Spleen (tissue), 11 donors: Measurements from ENCODE around the gene SERPINC1. TPM values are rescaled to one million over a fixed set of nuclear protein-coding genes. Genes with fewer than 3 reads are reported as not detected.

Experiments
- DNase-seq: peaks from one replicate; pipeline ENCODE4 v3.0.0-alpha.2; 2020
- H3K27ac ChIP-seq, 8 donors: fragments of 200-600 bp; sonication (generic) in 7 of 8; 1 replicate in 4 of 8; 2 replicates in 4 of 8; pipeline versions ENCODE4 v1.5.0 to v1.8.0; 2016 to 2021; ENCODE audit warnings: inconsistent platforms in 4 of 8, mild to moderate bottlenecking in 4 of 8, moderate library complexity in 1 of 8
- H3K27me3 ChIP-seq, 7 donors: fragments of 200-600 bp; sonication (generic) in 6 of 7; replicated peaks in 1 of 7; 1 replicate in 4 of 7; 2 replicates in 3 of 7; pipeline versions ENCODE4 v1.5.0 to v1.8.0; 2016 to 2021; ENCODE audit warnings: inconsistent platforms in 3 of 7, mild to moderate bottlenecking in 1 of 7
- H3K36me3 ChIP-seq, 6 donors: fragments of 200-600 bp; sonication (generic) in 5 of 6; 1 replicate in 4 of 6; 2 replicates in 2 of 6; pipeline versions ENCODE4 v1.5.0 to v1.8.0; 2016 to 2021; ENCODE audit warnings: inconsistent platforms in 2 of 6
- H3K4me1 ChIP-seq, 6 donors: fragments of 200-600 bp; sonication (generic) in 5 of 6; 1 replicate in 3 of 6; 2 replicates in 3 of 6; pipeline versions ENCODE4 v1.5.0 to v1.8.0; 2016 to 2021; ENCODE audit warnings: inconsistent platforms in 3 of 6
- H3K4me3 ChIP-seq, 8 donors: fragments of 200-600 bp; sonication (generic) in 7 of 8; 1 replicate in 4 of 8; 2 replicates in 4 of 8; pipeline versions ENCODE4 v1.5.0 to v1.8.0; 2016 to 2021; ENCODE audit warnings: inconsistent platforms in 4 of 8, mild to moderate bottlenecking in 4 of 8, moderate library complexity in 2 of 8
- H3K9me3 ChIP-seq, 8 donors: fragments of 200-600 bp; sonication (generic) in 7 of 8; 1 replicate in 4 of 8; 2 replicates in 4 of 8; pipeline versions ENCODE4 v1.5.0 to v1.8.0; 2016 to 2021; ENCODE audit warnings: inconsistent platforms in 4 of 8
- POLR2A ChIP-seq, 3 donors: fragments of 450-650 bp; IDR thresholded peaks; one replicate each; pipeline ENCODE4 v1.5.1; 2017; ENCODE audit warnings: antibody characterized with exemption in 3 of 3, mild to moderate bottlenecking in 1 of 3
- POLR2AphosphoS5 ChIP-seq, 3 donors: sonication (generic); formaldehyde crosslinking; IDR thresholded peaks; one replicate each; pipeline ENCODE4 v1.5.1; 2017; ENCODE audit warnings: antibody characterized with exemption in 3 of 3
- WGBS, 5 donors: extraction: QIAGEN DNeasy Blood & Tissue Kit in 3 of 5; methylation state at CpG; one replicate each; pipeline versions ENCODE4 v1.1.5 to v1.1.7; 2013 to 2018; 5-methylcytosine and 5-hydroxymethylcytosine counted together
- intact Hi-C: fragments of 100-400 bp; cut with DNase I; formaldehyde crosslinking; loops from one replicate; pipeline ENCODE4 v1.15.0; 2023; ENCODE audit warnings: low total_unique reads
- polyA plus RNA-seq, 3 donors: library from polyadenylated mRNA; stranded (reverse); fragments of 200-250 nt; gene quantifications; one replicate each; pipeline ENCODE4 v1.2.1, GENCODE V29; 2013
- total RNA-seq, 7 donors: library from RNA; depleted of rRNA in 3 of 7; stranded (reverse); fragments of >200 nt in 3 of 7; fragmentation: NEBNext Ultra II Directional in 4 of 7; extraction: Animal tissue kit (Norgen Biotek cat#: 25700) in 4 of 7; gene quantifications; one replicate each; pipeline versions ENCODE4 v1.1.0 to v1.2.1, GENCODE V29; 2016 to 2021
- TF ChIP-seq, protein P1 (sequence below), 11 experiments: fragments of 200-600 bp in 7 of 11; fragments of 450-650 bp in 4 of 11; sonication (generic) in 4 of 11; IDR thresholded peaks in 8 of 11; conservative IDR thresholded peaks in 3 of 11; 1 replicate in 7 of 11; 2 replicates in 4 of 11; pipeline versions ENCODE4 v1.4.0 to v1.8.0; 2016 to 2021; ENCODE audit warnings: antibody characterized with exemption in 11 of 11, inconsistent platforms in 4 of 11, mild to moderate bottlenecking in 1 of 11
- donor health status: healthy with polysubstance abuse.
- donor health status: DM: no; HTN: no; CAD: no; lungs with moderate emphysema.
- donor health status: DM: no; HTN: no; CAD: no.
- donor health status: Bipolar disorder and iron deficiency.
- donor health status: healthy.
- donor health status: DM: no; HTN: no; CAD: no.
- donor health status: DM: yes; HTN: yes; CAD: no.

The SERPINC1 gene
- total and polyA plus RNA-seq, 10 donors, result 0.10 to 0.49 (median 0.17) TPM; not detected in 6

DNA sequence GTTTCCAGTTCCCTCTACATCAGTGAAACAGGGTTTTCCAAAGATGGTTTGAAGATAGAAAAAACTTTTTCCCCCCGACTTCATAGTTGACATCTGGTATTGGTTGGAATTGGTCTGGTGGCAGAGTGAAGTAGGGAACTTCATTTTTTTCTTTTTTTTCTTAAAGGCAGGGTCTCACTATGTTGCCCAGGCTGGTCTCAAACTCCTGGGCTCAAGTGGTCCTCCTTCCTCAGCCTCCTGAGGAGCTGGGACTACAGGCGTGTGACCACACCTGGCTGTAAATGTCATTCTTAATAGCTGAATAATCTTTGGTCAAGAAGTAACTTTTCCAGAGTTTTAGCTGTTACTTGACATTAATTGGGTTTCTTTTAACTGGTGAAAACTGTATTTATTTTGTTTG is 27.2 kb downstream of the SERPINC1 start:
- no peaks in the 10 kb centered on the region for H3K9me3 ChIP-seq
- no peak overlapping the region for H3K27ac ChIP-seq
- TF ChIP-seq POLR2A (IDR thresholded peaks at IDR 0.05), result no peak
- TF ChIP-seq, protein P1, sequence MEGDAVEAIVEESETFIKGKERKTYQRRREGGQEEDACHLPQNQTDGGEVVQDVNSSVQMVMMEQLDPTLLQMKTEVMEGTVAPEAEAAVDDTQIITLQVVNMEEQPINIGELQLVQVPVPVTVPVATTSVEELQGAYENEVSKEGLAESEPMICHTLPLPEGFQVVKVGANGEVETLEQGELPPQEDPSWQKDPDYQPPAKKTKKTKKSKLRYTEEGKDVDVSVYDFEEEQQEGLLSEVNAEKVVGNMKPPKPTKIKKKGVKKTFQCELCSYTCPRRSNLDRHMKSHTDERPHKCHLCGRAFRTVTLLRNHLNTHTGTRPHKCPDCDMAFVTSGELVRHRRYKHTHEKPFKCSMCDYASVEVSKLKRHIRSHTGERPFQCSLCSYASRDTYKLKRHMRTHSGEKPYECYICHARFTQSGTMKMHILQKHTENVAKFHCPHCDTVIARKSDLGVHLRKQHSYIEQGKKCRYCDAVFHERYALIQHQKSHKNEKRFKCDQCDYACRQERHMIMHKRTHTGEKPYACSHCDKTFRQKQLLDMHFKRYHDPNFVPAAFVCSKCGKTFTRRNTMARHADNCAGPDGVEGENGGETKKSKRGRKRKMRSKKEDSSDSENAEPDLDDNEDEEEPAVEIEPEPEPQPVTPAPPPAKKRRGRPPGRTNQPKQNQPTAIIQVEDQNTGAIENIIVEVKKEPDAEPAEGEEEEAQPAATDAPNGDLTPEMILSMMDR (IDR thresholded peaks at IDR 0.05 in 8 of 11, conservative IDR thresholded peaks at IDR 0.05 in 3 of 11), result no peak
- TF ChIP-seq POLR2AphosphoS5 (IDR thresholded peaks at IDR 0.05), result no peak
- no peak overlapping the region for H3K4me3 ChIP-seq
- intact Hi-C loops, result no loop called here
- DNase-seq, result no peak
- peaks cover 0 to 70% (median 18%) of the 10 kb centered on the region in 6 donors for H3K36me3 ChIP-seq
- WGBS, 5 donors, result 94 to 100% (median 98%) methylated on average over 2 of the region's 2 CpGs
- no peaks in the 10 kb centered on the region for H3K27me3 ChIP-seq
- peaks cover 0 to 32% (median 9%) of the 10 kb centered on the region in 6 donors for H3K4me1 ChIP-seq

DNA sequence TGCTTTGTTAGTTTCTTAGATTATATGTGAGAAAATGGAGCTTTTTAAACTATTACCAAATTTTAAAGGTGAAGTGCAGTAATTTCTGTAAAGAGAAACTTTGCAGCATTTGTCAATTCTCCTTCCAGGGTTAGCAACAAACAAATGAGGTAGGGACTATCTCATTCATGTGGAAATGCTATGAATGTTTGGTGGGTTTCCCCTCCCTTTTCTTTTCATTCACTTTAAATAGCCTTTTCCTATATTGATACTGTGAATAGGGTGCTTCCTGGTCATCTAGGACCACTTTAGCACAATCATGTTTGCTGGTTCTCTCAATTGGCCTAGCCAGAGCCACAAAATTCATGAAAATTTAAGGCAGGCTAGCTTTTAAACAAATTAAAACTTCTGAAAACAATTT is 28.4 kb downstream of the SERPINC1 start:
- no peak for DNase-seq
- Histone ChIP-seq H3K4me3 (no peak overlapping the region), H3K9me3 (no peaks in the 10 kb centered on the region), H3K27me3 (no peaks in the 10 kb centered on the region), H3K27ac (peak overlapping the region in 2 of 8 donors; percentile 11 to 27), H3K4me1 (peaks cover 0 to 32% (median 9%) of the 10 kb centered on the region in 6 donors), H3K36me3 (peaks cover 0 to 66% (median 18%) of the 10 kb centered on the region in 6 donors)
- no peak for TF ChIP-seq POLR2AphosphoS5 (IDR thresholded peaks at IDR 0.05)
- TF ChIP-seq POLR2A (IDR thresholded peaks at IDR 0.05), result no peak
- TF ChIP-seq, protein P1 (IDR thresholded peaks at IDR 0.05 in 8 of 11, conservative IDR thresholded peaks at IDR 0.05 in 3 of 11), result no peak
- intact Hi-C loops, result no loop called here

DNA sequence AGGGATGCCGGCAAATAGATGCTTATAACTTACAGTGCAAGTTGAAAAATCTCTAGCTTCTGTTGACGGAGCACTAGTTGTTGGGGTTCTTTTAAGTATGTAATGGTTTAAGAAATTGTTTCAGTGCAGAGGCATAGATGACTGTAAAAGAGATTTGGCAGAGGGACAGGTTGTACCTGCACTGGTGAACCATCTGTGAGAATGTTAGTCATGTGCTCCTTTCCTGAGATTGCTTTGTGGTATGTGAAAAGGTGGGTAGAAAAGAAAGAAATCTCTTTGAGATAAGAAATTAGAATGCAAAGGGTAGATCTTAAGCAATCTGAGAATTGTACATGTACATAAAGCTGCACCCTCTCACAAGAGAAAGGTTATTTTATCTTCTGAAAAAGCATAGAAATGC is 29.5 kb downstream of the SERPINC1 start:
- Histone ChIP-seq H3K27ac (peak overlapping the region in 3 of 8 donors; percentile 66 to 78 (median 74)), H3K27me3 (no peaks in the 10 kb centered on the region), H3K4me3 (peak overlapping the region in 1 of 8 donors; percentile 3), H3K36me3 (peaks cover 0 to 66% (median 18%) of the 10 kb centered on the region in 6 donors), H3K4me1 (peaks cover 0 to 32% (median 9%) of the 10 kb centered on the region in 6 donors), H3K9me3 (no peaks in the 10 kb centered on the region)
- intact Hi-C loops, result no loop called here
- TF ChIP-seq POLR2A (IDR thresholded peaks at IDR 0.05), result no peak
- no peak for TF ChIP-seq POLR2AphosphoS5 (IDR thresholded peaks at IDR 0.05)
- TF ChIP-seq, protein P1 (IDR thresholded peaks at IDR 0.05 in 8 of 11, conservative IDR thresholded peaks at IDR 0.05 in 3 of 11), result no peak
- WGBS, 5 donors, result 89 to 95% (median 94%) methylated on average over 2 of the region's 2 CpGs
- no peak for DNase-seq

DNA sequence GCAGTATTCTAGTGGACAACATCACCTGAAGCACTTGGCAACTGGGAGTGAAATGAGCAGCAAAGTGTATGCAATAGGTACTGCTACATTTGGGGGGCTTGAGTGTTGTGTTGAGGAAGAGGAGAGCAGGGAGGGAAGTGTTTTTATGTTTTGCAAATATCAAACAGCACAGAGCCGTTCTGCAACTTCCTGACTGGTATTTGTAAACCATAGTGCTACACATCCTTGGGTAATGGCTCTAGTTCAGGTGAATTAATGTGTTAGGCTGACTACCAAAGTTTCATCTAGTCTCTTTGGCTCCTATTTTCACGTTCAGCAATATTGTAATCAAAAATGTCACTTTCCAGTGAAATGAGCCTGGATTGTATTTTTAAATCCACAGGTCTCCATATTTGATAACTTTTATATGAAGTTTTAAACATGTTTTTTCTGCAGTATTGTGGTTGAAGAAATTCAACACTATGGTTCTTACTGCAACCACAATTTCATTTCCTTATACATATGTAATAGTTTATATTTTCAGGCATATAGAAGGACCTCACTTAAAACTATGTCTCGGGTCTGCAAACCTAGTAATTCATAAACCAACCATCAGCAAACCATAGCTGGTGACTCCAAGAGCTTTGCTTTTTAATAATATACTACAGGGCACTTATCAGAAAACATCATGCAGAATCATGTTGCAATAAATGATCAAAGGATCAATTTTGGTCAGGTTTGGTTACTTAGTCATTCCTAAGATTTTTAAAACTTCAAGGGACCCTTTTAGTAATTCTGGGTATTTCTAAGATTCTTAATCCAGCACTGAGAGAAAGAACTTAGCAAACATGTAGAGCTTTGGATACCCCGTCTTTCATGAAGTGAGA is 30.1 kb downstream of the SERPINC1 start:
- TF ChIP-seq, protein P1 (IDR thresholded peaks at IDR 0.05 in 8 of 11, conservative IDR thresholded peaks at IDR 0.05 in 3 of 11), result no peak
- TF ChIP-seq POLR2A (IDR thresholded peaks at IDR 0.05) (no peak), POLR2AphosphoS5 (IDR thresholded peaks at IDR 0.05) (no peak)
- Histone ChIP-seq H3K27ac (peak overlapping the region in 6 of 8 donors; percentile 3 to 78 (median 48)), H3K27me3 (no peaks in the 10 kb centered on the region), H3K4me1 (peaks cover 0 to 32% (median 9%) of the 10 kb centered on the region in 6 donors), H3K4me3 (peak overlapping the region in 1 of 8 donors; percentile 3), H3K36me3 (peaks cover 0 to 65% (median 18%) of the 10 kb centered on the region in 6 donors), H3K9me3 (no peaks in the 10 kb centered on the region)
- WGBS, 5 donors, result 55 to 79% (median 64%) methylated on average over 4 of the region's 4 CpGs
- intact Hi-C loops, result no loop called here
- DNase-seq, result no peak
